Left cardiac atrium (tissue), 4 donors: Measurements from ENCODE around the gene UAP1. TPM values are rescaled to one million over a fixed set of nuclear protein-coding genes. Genes with fewer than 3 reads are reported as not detected.
"Not testable (repeated sequence)": the region's sequence is repeated elsewhere in the genome, so short reads cannot be mapped to it uniquely, and the experiment has no call there.

Experiments
- ATAC-seq, 2 donors: fragments of 200-7000 bp; cut with Tn5 transposase; one replicate each; pipeline ENCODE4 v1.9.1; 2020; ENCODE audit warnings: mild to moderate bottlenecking in 2 of 2, moderate library complexity in 2 of 2
- DNase-seq: peaks from one replicate; pipeline ENCODE4 v3.0.0-alpha.2; 2020
- intact Hi-C, 2 donors: fragments of 100-400 bp; cut with DNase I; formaldehyde crosslinking; loops; one replicate each; pipeline versions ENCODE4 v1.14.1 to v1.15.1; 2022 to 2023
- total RNA-seq, 2 donors: library from RNA; stranded (reverse); fragmentation: NEBNext Ultra II Directional; extraction: Animal tissue kit (Norgen Biotek cat#: 25700); gene quantifications; one replicate each; pipeline ENCODE4 v1.2.1, GENCODE V29; 2021
- donor health status: DM: no; HTN: yes; CAD: no.
- donor health status: DM: no; HTN: yes; CAD: no; lungs with severe emphysema.
- donor health status: DM: yes; HTN: yes; CAD: no.
- donor health status: Dilated cardiomyopathy.

UAP1 gene
- total RNA-seq, 2 donors from 2014 or later = 36.8 to 70.3 TPM

DNA sequence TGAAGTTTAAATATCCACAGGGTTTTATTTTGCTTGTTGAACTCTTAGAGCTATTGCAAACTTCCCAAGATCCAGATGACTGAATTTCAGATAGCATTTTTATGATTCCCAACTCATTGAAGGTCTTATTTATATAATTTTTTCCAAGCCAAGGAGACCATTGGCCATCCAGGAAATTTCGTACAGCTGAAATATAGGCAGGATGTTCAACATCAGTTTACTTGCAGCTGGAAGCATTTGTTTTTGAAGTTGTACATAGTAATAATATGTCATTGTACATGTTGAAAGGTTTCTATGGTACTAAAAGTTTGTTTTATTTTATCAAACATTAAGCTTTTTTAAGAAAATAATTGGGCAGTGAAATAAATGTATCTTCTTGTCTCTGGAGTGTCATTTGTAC lies 37.9 kb downstream of the UAP1 start:
- intact Hi-C loops = no loop called here

DNA sequence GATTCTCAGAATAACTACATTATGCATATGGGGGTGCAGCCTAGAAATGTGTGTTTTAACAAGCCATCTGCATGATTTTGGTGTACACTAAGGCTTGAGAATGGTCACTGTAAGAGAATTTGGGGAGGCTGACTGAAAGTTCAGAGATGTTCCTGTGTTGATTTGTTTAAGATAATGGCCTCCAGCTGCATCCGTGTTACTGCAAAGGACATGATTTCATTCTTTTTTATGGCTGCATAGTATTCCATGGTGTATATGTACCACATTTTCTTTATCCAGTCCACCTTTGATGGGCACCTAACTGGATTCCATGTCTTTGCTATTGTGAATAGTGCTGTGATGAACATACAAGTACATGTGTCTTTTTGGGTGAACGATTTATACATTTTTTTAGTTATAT lies 41.6 kb downstream of the UAP1 start:
- DNase-seq, intact Hi-C loops, ATAC-seq: not testable (repeated sequence)

More for the DNA sequence above, 37.9 kb downstream of the UAP1 start:
- DNase-seq (no peak), ATAC-seq (no peak)

DNA sequence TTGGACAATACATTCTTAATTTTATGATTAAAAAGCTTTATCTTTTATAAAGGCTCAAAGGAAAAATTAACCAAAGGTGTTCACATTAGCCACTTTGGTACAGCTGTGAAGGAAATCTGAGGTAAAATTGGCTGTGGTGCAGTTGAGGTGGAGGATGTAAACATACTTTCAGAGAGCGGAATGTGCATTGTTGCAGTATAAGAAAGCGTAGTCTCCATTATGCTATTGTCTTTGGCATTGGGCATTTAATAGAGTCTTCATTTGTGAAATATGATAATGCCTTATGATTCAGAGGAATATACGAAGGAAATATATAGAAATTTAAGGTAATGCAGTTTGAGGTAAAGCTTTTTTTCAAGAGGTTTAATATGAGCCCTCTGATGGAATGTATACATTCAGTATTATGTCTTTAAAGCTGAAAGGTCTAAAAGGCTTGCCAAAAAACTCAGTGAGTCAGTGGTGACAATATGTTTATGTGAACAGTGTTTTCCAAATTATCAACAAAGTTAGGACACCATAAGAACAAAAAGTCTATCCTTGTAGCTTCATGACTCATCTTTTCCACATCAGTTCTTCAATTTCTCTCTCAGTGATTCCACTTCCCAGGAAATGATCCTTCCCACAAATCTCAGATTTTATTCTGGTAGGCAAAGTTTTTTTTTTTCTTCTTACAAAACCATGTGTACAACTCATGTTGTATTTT lies 43.9 kb downstream of the UAP1 start:
- DNase-seq (no peak), ATAC-seq (peak in 1 of 2 donors; percentile 26)
- intact Hi-C loops = no loop called here

DNA sequence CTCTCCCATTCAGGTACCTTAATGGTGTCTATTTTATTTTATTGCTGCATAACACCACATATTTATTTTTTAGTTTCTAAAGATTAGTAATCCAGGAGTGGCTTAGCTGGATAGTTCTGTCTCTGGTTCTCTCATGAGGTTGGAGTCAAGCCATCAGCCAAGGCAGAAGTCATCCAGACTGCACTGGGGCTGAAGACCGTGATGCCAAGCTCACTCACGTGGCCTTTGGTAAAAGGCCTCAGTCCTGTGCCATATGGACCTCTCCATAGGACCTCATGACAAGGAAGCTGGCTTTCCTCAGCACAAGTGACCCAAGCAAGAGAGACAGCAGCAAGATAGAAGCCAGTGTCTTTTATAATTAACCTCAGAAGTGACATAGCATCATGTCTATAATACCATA lies 47.8 kb downstream of the UAP1 start:
- intact Hi-C loops = no loop called here
- DNase-seq = no peak
- no peak for ATAC-seq

DNA sequence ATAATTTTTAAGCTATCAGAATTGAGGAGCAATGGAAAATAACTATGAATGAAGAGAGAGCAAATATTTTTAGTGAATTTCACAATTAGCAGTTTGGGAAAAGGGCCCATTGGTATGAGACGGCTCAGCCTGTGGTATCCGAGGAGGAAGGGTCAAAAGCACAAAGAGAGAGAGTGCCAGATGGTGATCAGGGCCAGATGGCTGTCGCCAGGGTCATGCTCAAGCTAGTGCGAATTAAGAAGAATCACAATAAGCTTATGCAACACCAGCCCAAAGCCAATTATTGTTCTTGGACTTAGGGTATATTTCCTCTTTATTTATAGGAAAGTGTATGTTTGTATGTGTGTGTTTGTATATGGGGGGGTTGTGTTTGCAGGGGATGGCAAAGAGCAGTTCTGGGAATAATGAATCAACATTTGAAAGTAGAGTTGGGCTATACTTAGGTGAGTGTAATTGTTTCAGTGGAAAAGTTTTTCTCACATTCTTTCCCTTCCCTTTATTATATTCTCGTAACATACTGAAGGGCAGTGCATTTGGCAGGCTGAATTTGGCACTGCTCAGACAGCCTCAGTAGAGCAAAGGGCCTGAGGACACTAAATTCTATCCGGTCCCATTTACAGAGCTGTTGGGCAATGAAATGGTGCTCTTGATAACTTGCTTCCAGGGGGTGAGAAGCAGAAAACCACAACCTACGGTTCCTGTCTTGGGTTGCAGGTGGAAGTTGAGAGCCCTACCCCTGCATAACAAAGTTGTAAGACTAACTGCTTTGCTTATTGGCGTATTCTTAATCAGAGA lies 51.3 kb downstream of the UAP1 start:
- DNase-seq = peak; percentile 42
- ATAC-seq = peak; percentile 67 to 89
- intact Hi-C loops = loop anchor here (2.0 to 10.0 kb wide), 2 partner anchors 182 to 188 kb away; partner anchors contain the start of gene HSD17B7 (in 1 of the 2)

GRCh38 chr1:162616848-162617247 lies 55.3 kb downstream of the UAP1 start:
- intact Hi-C loops = loop anchor here in 1 of 2 donors (10.0 kb wide), 1 partner anchor 178 kb away; the partner anchor contains the start of gene HSD17B7
- DNase-seq (no peak), ATAC-seq (no peak)

GRCh38 chr1:162617513-162617912 lies 56.0 kb downstream of the UAP1 start:
- DNase-seq (no peak), ATAC-seq (no peak)
- intact Hi-C loops = loop anchor here in 1 of 2 donors (10.0 kb wide), 1 partner anchor 177 kb away; the partner anchor contains the start of gene HSD17B7

- no peak for DNase-seq
- intact Hi-C loops = loop anchor here in 1 of 2 donors (10.0 kb wide), 1 partner anchor 176 kb away; the partner anchor contains the start of gene HSD17B7
Measured at GRCh38 chr1:162619076-162619475, 57.6 kb downstream of the UAP1 start.

GRCh38 chr1:162621256-162621655 lies 59.7 kb downstream of the UAP1 start:
- intact Hi-C loops = no loop called here
- ATAC-seq (no peak), DNase-seq (no peak)

More at GRCh38 chr1:162619076-162619475, 57.6 kb downstream of the UAP1 start:
- ATAC-seq = no peak

GRCh38 chr1:162625679-162626078 lies 64.2 kb downstream of the UAP1 start:
- intact Hi-C loops = no loop called here
- DNase-seq (no peak), ATAC-seq (no peak)

DNA sequence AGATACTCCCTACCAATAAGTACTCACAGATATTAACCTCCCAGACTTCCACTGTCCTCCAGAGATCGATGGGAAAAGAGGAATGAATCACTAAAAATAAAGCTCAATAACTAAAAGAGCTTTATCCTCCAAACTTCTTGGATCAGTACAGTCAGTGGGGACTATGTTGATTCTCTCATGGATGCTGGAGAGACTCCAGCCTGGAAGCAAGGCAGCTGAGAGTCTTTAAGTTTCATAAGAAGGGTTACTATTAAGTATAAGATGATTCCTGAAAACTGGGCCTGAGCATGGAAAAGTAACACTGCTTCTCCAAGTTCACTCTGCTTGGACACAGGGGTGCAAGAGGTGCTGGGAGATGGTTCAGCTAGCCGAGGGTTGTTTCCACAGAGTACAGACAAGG lies 64.6 kb downstream of the UAP1 start:
- intact Hi-C loops = no loop called here
- ATAC-seq = peak; percentile 11 to 48
- DNase-seq = no peak

GRCh38 chr1:162626761-162627160 lies 65.2 kb downstream of the UAP1 start:
- DNase-seq = no peak
- ATAC-seq = no peak
- intact Hi-C loops = no loop called here

- intact Hi-C loops = no loop called here
- no peak for DNase-seq
- no peak for ATAC-seq
Measured at GRCh38 chr1:162627662-162628296, 66.3 kb downstream of the UAP1 start.

- no peak for ATAC-seq
- intact Hi-C loops = no loop called here
- DNase-seq = no peak
Measured at GRCh38 chr1:162629077-162629627, 67.6 kb downstream of the UAP1 start.

- intact Hi-C loops = loop anchor here in 1 of 2 donors (5.0 kb wide), 1 partner anchor 58 kb away; no protein-coding TSS in a partner anchor
- ATAC-seq (no peak), DNase-seq (no peak)
Measured at GRCh38 chr1:162629651-162630050, 68.1 kb downstream of the UAP1 start.

- DNase-seq = peak; percentile 42
- peak; percentile 86 to 89 for ATAC-seq
- intact Hi-C loops = loop anchor here in 1 of 2 donors (5.0 kb wide), 1 partner anchor 56 kb away; no protein-coding TSS in a partner anchor
Measured at GRCh38 chr1:162631546-162632191, 70.1 kb downstream of the UAP1 start.

DNA sequence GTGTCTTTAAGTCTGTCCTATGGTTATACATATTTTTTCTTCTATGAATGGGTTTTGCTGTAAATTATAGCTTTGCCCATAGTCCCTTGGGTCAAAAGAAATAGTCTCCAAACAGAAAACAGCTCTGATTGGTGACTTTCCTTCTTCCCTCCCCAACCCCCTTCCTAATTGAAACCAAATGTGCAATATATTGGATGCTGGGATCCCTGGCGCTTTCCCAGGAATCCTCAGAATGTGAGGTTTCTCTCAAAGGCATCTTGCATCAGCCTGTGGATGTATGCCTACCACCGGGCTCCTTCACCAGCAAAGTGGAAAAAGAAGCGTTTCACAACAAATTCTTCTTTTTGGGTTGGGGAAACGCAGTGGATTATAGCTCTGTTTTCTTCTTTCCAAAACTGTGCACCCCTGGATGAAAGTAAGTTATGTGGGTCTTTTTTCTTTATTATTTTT lies 70.7 kb downstream of the UAP1 start, which contains the start of gene DDR2:
Gene DDR2 (plus strand): TSS at position 248 of the 450 bp plus-strand sequence. CDS start 86,600 bp downstream, outside the sequence.
- peak; percentile 72 to 73 for ATAC-seq
- intact Hi-C loops = loop anchor here in 1 of 2 donors (5.0 kb wide), 1 partner anchor 55 kb away; no protein-coding TSS in a partner anchor
- peak; percentile 82 for DNase-seq

GRCh38 chr1:162632698-162633080 lies 71.2 kb downstream of the UAP1 start:
- intact Hi-C loops = loop anchor here in 1 of 2 donors (5.0 kb wide), 1 partner anchor 55 kb away; no protein-coding TSS in a partner anchor
- DNase-seq (no peak), ATAC-seq (peak; percentile 4 to 24)
